PC-3 (cell line): ENCODE data around the gene CDCP1.

ENCODE experiments used
- EZH2 ChIP-seq: fragments of 300-600 bp; sonication (generic); IDR thresholded peaks from one replicate; pipeline ENCODE4 v1.6.1; 2017; ENCODE audit warnings: antibody characterized with exemption, mild to moderate bottlenecking, low read length; ENCODE audit not compliant: unreplicated experiment
- EZH2phosphoT487 ChIP-seq: fragments of 300-600 bp; sonication (generic); IDR thresholded peaks from 2 replicates; pipeline ENCODE4 v1.6.1; 2018; ENCODE audit warnings: mild to moderate bottlenecking, antibody characterized with exemption, low read length, borderline replicate concordance
- TF ChIP-seq, protein P1 (sequence below): fragments of 300-600 bp; sonication (generic); conservative IDR thresholded peaks from 2 replicates; pipeline ENCODE4 v1.5.1; 2017; ENCODE audit warnings: antibody characterized with exemption, low read depth, mild to moderate bottlenecking, low read length

DNA sequence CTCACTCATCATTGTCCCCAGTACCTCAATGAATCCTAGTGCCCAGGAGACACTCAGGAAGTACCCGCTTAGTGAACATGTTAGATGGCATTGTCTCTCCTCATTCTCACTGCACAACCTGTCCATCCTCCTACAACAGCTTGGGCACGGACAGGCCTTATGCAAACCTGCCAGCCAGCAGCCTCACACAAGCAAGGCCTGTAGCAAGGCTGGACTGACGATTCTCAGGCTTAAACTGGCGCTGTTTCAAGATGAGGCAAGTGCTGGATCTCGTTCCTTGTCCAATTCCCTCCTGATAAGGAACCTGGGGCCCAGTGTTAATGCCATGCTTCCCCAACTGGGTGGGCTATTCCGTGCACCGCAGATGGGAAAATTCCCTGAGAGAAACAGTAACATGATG lies 59.0 kb downstream of the CDCP1 start:
- TF ChIP-seq, protein P1, sequence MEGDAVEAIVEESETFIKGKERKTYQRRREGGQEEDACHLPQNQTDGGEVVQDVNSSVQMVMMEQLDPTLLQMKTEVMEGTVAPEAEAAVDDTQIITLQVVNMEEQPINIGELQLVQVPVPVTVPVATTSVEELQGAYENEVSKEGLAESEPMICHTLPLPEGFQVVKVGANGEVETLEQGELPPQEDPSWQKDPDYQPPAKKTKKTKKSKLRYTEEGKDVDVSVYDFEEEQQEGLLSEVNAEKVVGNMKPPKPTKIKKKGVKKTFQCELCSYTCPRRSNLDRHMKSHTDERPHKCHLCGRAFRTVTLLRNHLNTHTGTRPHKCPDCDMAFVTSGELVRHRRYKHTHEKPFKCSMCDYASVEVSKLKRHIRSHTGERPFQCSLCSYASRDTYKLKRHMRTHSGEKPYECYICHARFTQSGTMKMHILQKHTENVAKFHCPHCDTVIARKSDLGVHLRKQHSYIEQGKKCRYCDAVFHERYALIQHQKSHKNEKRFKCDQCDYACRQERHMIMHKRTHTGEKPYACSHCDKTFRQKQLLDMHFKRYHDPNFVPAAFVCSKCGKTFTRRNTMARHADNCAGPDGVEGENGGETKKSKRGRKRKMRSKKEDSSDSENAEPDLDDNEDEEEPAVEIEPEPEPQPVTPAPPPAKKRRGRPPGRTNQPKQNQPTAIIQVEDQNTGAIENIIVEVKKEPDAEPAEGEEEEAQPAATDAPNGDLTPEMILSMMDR: no peak
- TF ChIP-seq EZH2phosphoT487 (no peak), EZH2 (no peak)
